Hepatocyte (in vitro differentiated cells): Measurements from ENCODE around the gene PAH.

Experiments used
- EZH2 ChIP-seq: fragments of 200-600 bp; sonication (generic); IDR thresholded peaks from 2 replicates; pipeline ENCODE4 v1.6.1; 2016; ENCODE audit warnings: antibody characterized with exemption, mild to moderate bottlenecking, borderline replicate concordance
- EZH2phosphoT487 ChIP-seq: fragments of 200-600 bp; sonication (generic); IDR thresholded peaks from one replicate; pipeline ENCODE4 v1.6.1; 2018; ENCODE audit warnings: antibody characterized with exemption, mild to moderate bottlenecking, low read depth, moderate library complexity; ENCODE audit not compliant: unreplicated experiment, severe bottlenecking
- TF ChIP-seq, protein P1 (sequence below): fragments of 200-600 bp; sonication (generic); IDR thresholded peaks from 2 replicates; pipeline ENCODE4 v1.5.1; 2016; ENCODE audit warnings: antibody characterized with exemption, mild to moderate bottlenecking; ENCODE audit not compliant: poor library complexity

DNA sequence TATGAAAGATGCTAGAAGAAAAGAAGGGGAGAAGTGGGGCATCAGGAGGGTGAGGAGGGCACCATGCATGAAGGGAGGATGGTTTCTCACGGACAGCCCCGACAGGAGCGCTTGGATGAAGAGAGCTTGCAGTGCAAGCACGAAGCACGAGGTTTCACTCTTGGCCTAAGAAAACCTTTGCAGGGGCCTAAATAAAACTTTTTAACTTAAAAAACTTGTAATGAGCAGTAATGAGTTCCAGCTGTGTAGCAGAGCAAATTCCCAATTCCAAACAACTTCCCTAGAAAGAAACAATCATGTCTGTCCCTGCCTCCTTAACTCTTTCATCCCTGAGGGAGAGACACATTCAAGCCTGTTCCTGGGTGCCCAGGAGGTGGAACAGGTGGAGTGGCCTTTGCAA, 119.5 kb downstream of the PAH start:
- TF ChIP-seq, protein P1, sequence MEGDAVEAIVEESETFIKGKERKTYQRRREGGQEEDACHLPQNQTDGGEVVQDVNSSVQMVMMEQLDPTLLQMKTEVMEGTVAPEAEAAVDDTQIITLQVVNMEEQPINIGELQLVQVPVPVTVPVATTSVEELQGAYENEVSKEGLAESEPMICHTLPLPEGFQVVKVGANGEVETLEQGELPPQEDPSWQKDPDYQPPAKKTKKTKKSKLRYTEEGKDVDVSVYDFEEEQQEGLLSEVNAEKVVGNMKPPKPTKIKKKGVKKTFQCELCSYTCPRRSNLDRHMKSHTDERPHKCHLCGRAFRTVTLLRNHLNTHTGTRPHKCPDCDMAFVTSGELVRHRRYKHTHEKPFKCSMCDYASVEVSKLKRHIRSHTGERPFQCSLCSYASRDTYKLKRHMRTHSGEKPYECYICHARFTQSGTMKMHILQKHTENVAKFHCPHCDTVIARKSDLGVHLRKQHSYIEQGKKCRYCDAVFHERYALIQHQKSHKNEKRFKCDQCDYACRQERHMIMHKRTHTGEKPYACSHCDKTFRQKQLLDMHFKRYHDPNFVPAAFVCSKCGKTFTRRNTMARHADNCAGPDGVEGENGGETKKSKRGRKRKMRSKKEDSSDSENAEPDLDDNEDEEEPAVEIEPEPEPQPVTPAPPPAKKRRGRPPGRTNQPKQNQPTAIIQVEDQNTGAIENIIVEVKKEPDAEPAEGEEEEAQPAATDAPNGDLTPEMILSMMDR = no peak
- TF ChIP-seq EZH2phosphoT487 (no peak), EZH2 (no peak)
